Measurements from ENCODE around the gene LRRC15.

The LRRC15 gene

DNA sequence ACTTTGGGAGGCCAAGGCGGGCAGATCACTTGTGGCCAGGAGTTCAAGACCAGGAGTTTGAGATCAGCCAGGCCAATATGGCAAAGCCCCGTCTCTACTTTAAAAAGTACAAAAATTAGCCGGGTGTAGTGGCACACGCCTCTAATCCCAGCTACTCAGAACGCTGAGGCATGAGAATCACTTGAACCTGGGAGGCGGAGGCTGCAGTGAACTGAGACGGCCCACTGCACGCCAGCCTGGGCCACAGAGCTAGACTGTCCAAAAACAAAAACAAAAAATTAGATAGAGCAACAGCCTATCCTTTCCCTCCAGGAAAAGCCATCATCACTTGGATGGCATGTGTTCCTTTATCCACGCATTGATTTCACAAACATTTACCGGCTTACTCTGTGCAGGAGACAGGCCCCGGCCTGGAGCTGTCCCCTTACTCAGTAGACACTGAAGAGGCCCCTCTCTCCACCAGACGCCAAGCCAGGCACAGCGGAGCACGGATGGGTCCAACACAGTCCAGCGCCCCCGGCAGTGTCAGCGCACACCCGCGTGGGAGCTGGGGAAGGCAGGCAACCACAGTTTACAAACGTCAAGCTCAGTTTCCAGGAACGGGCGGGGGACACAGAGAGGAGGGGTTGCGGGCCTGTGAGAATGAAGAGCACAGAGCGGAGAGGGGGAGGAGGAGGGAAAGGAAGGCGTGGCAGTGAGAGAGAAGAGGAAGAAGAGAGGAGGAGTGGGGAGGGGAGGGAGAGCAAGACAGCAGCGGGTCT, 26.4 kb upstream of the LRRC15 start:
- peaks cover 17 to 34% of the 10 kb centered on the region in 2 donors for H3K27me3 Mint-ChIP-seq
- peak overlapping the region; percentile 77 to 89 for H3K4me3 Mint-ChIP-seq
- peak overlapping the region in 1 of 2 donors; percentile 57 for H3K27ac Mint-ChIP-seq
- DNase-seq (no peak), ATAC-seq (replicated peaks) (peak; percentile 40)
- peaks cover 7% of the 10 kb centered on the region for H3K36me3 Mint-ChIP-seq (ENCODE audit: insufficient read depth)
- peaks cover 21 to 25% of the 10 kb centered on the region in 2 donors for H3K4me1 Mint-ChIP-seq (ENCODE audit: low read depth in 2 of 2)
- no peaks in the 10 kb centered on the region for H3K9me3 Mint-ChIP-seq

DNA sequence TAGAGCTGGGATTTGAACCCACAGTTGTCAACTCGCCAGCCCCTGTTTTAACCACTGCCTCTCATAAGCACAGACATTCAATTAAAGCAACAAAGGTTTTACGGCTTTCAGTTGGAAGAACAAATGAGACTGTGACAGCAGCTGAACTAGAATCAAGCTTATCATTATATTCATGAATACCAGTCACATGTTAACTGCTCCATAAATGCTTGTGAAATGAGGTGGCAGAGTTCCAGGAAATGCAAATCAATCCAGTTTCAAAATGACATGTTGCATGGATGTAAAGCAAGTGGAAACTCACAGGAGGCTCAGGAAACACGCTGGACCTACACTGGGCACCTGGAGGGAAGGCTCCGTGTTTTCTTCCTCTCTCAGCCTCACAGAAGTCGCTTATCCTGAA, 25.7 kb upstream of the LRRC15 start:
- peak overlapping the region in 1 of 2 donors; percentile 57 for H3K27ac Mint-ChIP-seq
- peaks cover 20 to 24% of the 10 kb centered on the region in 2 donors for H3K4me1 Mint-ChIP-seq (ENCODE audit: low read depth in 2 of 2)
- no peak for DNase-seq
- H3K9me3 Mint-ChIP-seq, result no peaks in the 10 kb centered on the region
- peaks cover 7% of the 10 kb centered on the region for H3K36me3 Mint-ChIP-seq (ENCODE audit: insufficient read depth)
- no peak for ATAC-seq (replicated peaks)
- H3K27me3 Mint-ChIP-seq, result peaks cover 17 to 33% of the 10 kb centered on the region in 2 donors
- H3K4me3 Mint-ChIP-seq, result peak overlapping the region; percentile 77 to 89

DNA sequence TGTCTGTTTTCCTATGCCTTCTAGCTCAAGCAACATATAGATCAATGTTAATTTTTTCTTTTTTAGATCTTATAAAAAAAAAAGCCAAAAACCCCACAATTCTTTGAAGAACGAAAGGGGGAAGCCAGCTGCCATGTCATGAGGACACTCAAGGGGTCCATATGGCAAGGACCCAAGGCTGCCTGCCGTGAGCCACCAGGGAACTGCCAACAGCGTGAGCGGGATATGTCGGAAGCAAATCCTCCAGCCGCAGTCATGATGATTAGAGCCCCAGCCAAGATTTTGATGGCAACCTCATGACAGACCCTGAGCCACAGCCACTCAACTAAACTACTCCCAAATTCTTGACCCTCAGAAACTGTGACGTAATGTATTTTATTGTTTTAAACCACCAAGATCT, 23.0 kb upstream of the LRRC15 start:
- H3K27ac Mint-ChIP-seq, result no peak overlapping the region
- H3K4me3 Mint-ChIP-seq, result no peak overlapping the region
- no peaks in the 10 kb centered on the region for H3K9me3 Mint-ChIP-seq
- H3K27me3 Mint-ChIP-seq, result peaks cover 13 to 31% of the 10 kb centered on the region in 2 donors
- H3K36me3 Mint-ChIP-seq (ENCODE audit: insufficient read depth), result peaks cover 7% of the 10 kb centered on the region
- ATAC-seq (replicated peaks), result no peak
- no peak for DNase-seq
- peaks cover 5 to 15% of the 10 kb centered on the region in 2 donors for H3K4me1 Mint-ChIP-seq (ENCODE audit: low read depth in 2 of 2)

DNA sequence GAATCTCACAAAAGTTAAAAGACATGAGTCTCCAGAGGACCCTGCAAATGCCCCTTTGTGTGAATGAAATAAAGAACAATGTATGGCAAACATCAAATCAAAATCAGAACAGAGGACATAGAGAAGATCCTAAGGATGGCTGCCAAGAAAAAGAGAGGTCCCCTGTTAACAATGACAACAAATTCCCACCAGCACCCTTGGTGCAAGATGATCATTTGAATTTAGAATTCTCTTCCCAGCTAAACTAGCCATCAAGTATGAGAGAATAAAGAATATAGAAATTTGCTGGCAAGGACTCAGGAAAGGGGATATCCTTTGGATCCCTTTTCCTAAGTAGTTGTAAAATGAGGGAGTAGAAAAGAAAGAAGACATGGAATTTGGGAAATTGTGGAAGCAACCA, 21.3 kb upstream of the LRRC15 start:
- Mint-ChIP-seq H3K36me3 (ENCODE audit: insufficient read depth) (no peaks in the 10 kb centered on the region), H3K9me3 (no peaks in the 10 kb centered on the region), H3K27ac (no peak overlapping the region), H3K27me3 (peaks cover 6 to 26% of the 10 kb centered on the region in 2 donors), H3K4me3 (no peak overlapping the region), H3K4me1 (ENCODE audit: low read depth in 2 of 2) (peaks cover 0 to 6% of the 10 kb centered on the region in 2 donors)
- DNase-seq (no peak), ATAC-seq (replicated peaks) (no peak)

DNA sequence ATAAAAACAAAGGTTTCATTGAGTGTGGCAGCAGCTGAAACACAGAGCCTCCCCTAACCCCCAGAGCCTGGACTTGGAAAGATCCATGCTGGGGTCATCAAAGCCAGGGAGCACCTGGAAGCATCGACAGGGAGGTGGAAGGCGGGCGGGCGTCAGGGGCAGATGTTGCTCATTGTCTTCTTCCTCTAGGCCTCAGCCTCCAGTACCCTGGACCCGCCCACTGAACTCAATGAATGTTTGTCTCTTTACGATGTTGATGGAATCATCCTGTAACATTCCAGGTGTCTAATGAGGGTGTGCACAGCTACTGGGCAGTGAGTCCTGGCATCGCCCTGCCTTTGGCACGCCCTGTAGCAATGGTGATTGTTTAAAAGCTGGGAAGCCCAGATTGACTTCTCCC, 19.7 kb upstream of the LRRC15 start:
- no peaks in the 10 kb centered on the region for H3K9me3 Mint-ChIP-seq
- no peak overlapping the region for H3K4me3 Mint-ChIP-seq
- peaks cover 12 to 21% of the 10 kb centered on the region in 2 donors for H3K27me3 Mint-ChIP-seq
- ATAC-seq (replicated peaks) (no peak), DNase-seq (no peak)
- H3K27ac Mint-ChIP-seq, result no peak overlapping the region
- H3K36me3 Mint-ChIP-seq (ENCODE audit: insufficient read depth), result peaks cover under 1% of the 10 kb centered on the region
- peaks cover 0 to 5% of the 10 kb centered on the region in 2 donors for H3K4me1 Mint-ChIP-seq (ENCODE audit: low read depth in 2 of 2)

DNA sequence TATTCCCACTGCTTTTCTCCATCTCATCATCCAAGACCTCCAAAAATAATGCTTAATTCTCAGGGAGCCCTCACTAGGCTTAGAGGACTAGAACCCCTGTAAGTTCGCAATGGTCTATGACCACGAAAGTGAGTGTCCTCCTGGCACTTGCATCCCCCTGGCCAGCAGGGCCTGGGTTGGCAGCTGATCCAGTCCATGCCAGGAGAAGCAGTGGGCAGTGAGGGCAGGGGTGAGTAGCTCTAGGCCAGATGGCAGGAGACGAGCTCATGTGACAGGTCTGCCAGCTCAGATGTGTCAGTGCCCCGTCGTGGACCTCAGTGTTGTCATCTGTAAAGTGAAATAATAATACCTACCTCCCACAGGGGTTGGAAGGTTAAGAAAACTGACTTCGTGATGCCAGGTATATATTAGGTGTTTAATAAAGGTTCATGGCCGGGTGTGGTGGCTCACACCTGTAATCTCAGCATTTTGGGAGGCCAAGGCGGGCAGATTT, 18.4 kb upstream of the LRRC15 start:
- ATAC-seq (replicated peaks), result no peak
- DNase-seq, result no peak
- H3K36me3 Mint-ChIP-seq (ENCODE audit: insufficient read depth), result peaks cover 3% of the 10 kb centered on the region
- H3K4me3 Mint-ChIP-seq, result no peak overlapping the region
- no peaks in the 10 kb centered on the region for H3K9me3 Mint-ChIP-seq
- peaks cover 25 to 33% of the 10 kb centered on the region in 2 donors for H3K27me3 Mint-ChIP-seq
- no peak overlapping the region for H3K27ac Mint-ChIP-seq
- peaks cover 0 to 5% of the 10 kb centered on the region in 2 donors for H3K4me1 Mint-ChIP-seq (ENCODE audit: low read depth in 2 of 2)

DNA sequence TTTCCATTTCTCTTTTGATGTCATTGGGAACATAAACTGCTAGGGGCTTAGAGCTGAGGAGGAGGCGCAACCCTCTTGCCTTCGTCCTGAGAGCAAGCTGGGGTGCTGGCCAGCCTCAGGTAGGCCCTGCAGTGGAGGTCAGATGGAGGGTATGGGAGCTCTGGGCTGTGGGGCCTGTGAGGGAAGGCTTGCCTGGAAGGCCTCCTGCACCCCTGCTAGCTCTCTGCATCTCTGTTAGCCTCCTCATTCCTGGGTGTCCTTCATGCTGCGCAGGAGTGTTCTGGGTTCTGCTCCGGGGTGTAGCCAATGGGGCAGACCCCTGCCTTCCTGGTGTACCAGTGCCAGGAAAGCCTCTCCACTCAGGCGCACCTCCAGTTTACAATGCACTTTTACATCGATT, 17.7 kb upstream of the LRRC15 start:
- no peak overlapping the region for H3K27ac Mint-ChIP-seq
- peaks cover 3% of the 10 kb centered on the region for H3K36me3 Mint-ChIP-seq (ENCODE audit: insufficient read depth)
- no peak overlapping the region for H3K4me3 Mint-ChIP-seq
- peaks cover 0 to 5% of the 10 kb centered on the region in 2 donors for H3K4me1 Mint-ChIP-seq (ENCODE audit: low read depth in 2 of 2)
- no peak for DNase-seq
- peaks cover 32 to 40% of the 10 kb centered on the region in 2 donors for H3K27me3 Mint-ChIP-seq
- no peak for ATAC-seq (replicated peaks)
- H3K9me3 Mint-ChIP-seq, result no peaks in the 10 kb centered on the region

DNA sequence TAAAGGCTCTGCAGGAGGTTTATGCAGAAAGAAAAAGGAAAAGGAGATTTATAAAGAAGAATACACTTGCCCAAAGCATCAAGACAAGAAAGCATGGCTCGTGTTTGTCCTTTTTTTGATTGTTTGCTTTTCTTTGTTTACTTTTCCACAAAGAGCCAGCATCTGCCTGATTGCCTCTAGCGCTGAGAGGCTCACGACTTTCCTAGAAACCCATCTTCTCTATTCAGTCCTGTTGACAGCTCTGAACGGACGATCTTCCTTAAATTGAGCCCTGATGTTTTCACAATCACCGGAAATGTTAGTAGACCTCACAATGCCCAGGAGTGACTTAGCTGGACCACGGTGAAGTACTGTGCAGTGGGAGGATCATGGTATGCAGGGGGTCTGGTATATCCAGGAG, 17.1 kb upstream of the LRRC15 start:
- Mint-ChIP-seq H3K4me3 (no peak overlapping the region), H3K4me1 (ENCODE audit: low read depth in 2 of 2) (peaks cover 0 to 5% of the 10 kb centered on the region in 2 donors), H3K36me3 (ENCODE audit: insufficient read depth) (peaks cover 3% of the 10 kb centered on the region), H3K27me3 (peaks cover 37 to 40% of the 10 kb centered on the region in 2 donors), H3K27ac (no peak overlapping the region), H3K9me3 (no peaks in the 10 kb centered on the region)
- ATAC-seq (replicated peaks) (no peak), DNase-seq (no peak)

DNA sequence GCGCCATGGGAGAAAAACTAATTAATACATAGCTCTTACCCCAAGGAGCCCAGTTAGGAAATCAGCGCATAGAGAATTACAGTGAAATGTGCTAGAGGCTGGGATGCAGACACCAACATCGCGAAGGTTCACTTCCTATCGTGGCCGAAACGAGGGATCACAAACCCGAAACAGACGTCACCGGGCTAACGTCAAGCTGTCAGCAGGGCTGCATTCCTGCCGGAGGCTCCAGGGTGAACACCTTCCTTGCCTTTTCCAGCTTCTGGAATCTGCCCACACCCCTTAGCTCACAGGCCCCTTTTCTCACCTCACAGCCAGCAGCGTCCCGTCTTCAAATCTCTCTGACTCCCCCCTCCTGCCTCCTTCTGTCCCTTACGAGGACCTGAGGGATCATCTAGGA, 16.5 kb upstream of the LRRC15 start:
- H3K4me3 Mint-ChIP-seq, result no peak overlapping the region
- H3K9me3 Mint-ChIP-seq, result no peaks in the 10 kb centered on the region

DNA sequence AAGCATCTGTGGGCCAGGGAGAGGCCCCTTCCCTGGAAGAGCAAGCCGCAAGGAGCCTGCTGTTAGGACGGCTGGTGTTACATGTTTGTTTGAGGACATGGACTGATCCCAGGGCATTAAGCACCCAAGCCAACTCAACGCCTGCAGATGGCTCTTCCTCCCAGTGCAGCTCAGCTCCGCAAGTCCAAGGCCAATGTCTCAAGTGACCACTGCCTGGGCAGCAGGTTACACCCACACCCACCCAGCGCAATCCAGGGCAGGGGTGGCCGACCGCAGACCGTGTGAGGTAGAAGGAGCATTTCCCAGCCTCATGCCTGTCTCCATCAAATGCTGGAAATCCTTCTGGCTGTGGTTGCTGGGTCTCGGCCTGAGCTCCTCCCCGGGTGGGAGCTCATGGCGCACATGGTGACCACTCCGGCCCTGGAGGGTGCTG, 15.0 kb upstream of the LRRC15 start:
- H3K9me3 Mint-ChIP-seq, result no peaks in the 10 kb centered on the region
- DNase-seq (no peak), ATAC-seq (replicated peaks) (no peak)
- H3K4me1 Mint-ChIP-seq (ENCODE audit: low read depth in 2 of 2), result peaks cover 0 to 8% of the 10 kb centered on the region in 2 donors
- H3K36me3 Mint-ChIP-seq (ENCODE audit: insufficient read depth), result peaks cover 3% of the 10 kb centered on the region
- no peak overlapping the region for H3K27ac Mint-ChIP-seq
- H3K4me3 Mint-ChIP-seq, result no peak overlapping the region
- H3K27me3 Mint-ChIP-seq, result peaks cover 37 to 53% of the 10 kb centered on the region in 2 donors

More for the DNA sequence above, 16.5 kb upstream of the LRRC15 start:
- H3K27ac Mint-ChIP-seq, result no peak overlapping the region
- ATAC-seq (replicated peaks), result no peak
- no peak for DNase-seq
- H3K27me3 Mint-ChIP-seq, result peaks cover 40 to 43% of the 10 kb centered on the region in 2 donors
- peaks cover 3% of the 10 kb centered on the region for H3K36me3 Mint-ChIP-seq (ENCODE audit: insufficient read depth)
- peaks cover 0 to 8% of the 10 kb centered on the region in 2 donors for H3K4me1 Mint-ChIP-seq (ENCODE audit: low read depth in 2 of 2)

DNA sequence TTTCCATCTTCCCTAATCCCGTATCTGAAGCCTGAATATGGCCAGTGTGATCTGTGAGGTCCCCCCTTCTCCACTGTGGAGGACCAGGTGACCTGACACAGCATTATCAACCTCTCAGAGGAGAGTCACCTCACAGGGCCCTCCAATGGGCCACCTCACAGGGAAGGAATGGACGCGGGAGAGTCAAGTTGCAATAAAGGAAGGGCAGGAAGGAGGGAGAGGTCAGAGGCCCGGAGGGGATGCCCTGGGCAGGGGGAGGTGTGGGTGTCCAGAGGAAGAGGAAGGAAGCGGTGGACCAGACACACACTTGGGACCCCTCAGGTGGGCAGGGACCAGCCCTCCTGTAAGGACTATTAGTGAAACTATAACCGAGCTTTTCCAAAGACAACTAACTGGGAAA, 14.6 kb upstream of the LRRC15 start:
- ATAC-seq (replicated peaks), result no peak
- Mint-ChIP-seq H3K27ac (no peak overlapping the region), H3K36me3 (ENCODE audit: insufficient read depth) (peaks cover 3% of the 10 kb centered on the region), H3K27me3 (peaks cover 33 to 58% of the 10 kb centered on the region in 2 donors), H3K4me1 (ENCODE audit: low read depth in 2 of 2) (peaks cover 0 to 5% of the 10 kb centered on the region in 2 donors), H3K4me3 (no peak overlapping the region), H3K9me3 (no peaks in the 10 kb centered on the region)
- no peak for DNase-seq

DNA sequence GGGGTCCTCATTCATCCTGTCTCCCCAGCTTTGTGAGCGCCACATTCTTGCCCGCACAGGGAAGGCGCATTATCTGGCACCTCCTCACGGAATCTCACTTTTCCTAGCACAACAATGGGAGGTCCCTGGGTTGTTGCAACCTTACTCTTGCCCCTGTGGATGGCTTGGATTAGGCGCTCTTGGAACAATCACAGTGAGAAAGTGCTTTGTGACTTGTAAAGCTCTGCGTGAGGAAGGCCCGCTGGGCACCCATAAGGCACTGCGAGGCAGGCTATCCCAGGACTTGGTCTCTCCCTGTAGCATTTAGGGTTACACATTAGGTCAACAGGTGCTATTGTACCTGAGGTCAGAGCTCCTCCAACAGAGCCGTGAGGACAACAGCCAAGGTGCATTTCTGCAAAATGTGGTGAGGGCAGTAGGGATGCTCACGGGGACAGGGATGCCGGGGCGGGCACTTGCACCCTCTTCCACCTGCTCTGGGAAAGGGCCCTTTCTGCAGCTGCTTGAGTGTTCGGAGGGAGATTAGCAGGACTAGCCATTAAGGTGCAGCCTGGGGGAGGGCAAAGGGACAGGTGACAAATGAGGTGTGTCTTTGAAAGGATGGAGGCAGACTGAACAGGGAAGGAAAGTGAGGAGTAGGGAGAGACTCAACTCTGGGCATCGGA, 13.9 kb upstream of the LRRC15 start:
- H3K4me1 Mint-ChIP-seq (ENCODE audit: low read depth in 2 of 2), result peaks cover 0 to 5% of the 10 kb centered on the region in 2 donors
- peaks cover 39 to 65% of the 10 kb centered on the region in 2 donors for H3K27me3 Mint-ChIP-seq
- H3K9me3 Mint-ChIP-seq, result no peaks in the 10 kb centered on the region
- no peak for ATAC-seq (replicated peaks)
- no peak for DNase-seq
- H3K36me3 Mint-ChIP-seq (ENCODE audit: insufficient read depth), result peaks cover 3% of the 10 kb centered on the region
- H3K4me3 Mint-ChIP-seq, result no peak overlapping the region
- no peak overlapping the region for H3K27ac Mint-ChIP-seq

DNA sequence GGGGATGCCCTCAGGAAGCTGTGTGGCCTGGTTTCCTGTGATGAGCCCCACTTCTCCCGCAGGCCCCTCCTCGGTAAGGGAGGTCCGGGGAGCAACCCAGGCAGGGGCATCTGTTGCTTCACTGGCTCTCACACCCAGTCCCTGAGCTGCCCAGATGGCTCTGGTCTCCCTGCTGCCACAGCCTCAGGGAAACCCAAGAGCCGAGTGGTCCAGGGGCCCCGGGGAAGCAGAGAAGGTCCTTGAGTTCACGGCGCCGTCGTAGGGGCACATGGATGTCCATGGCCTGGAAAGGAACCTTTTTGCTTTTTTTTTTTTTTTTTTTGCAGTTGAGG, 13.3 kb upstream of the LRRC15 start:
- no peaks in the 10 kb centered on the region for H3K9me3 Mint-ChIP-seq
- peaks cover 0 to 5% of the 10 kb centered on the region in 2 donors for H3K4me1 Mint-ChIP-seq (ENCODE audit: low read depth in 2 of 2)
- DNase-seq, result no peak
- no peak for ATAC-seq (replicated peaks)
- no peak overlapping the region for H3K27ac Mint-ChIP-seq
- peaks cover 41 to 71% of the 10 kb centered on the region in 2 donors for H3K27me3 Mint-ChIP-seq
- peaks cover 3% of the 10 kb centered on the region for H3K36me3 Mint-ChIP-seq (ENCODE audit: insufficient read depth)
- no peak overlapping the region for H3K4me3 Mint-ChIP-seq

Data from effector memory CD8-positive, alpha-beta T cell (primary cell).